GM11168 (cell line): ENCODE measurements around the gene PCNX1.
"Not testable (repeated sequence)": the region's sequence is repeated elsewhere in the genome, so short reads cannot be mapped to it uniquely, and the experiment has no call there.

Experiments
- in situ Hi-C: fragments of 300-500 bp; cut with MboI; formaldehyde crosslinking; loops from one replicate; pipeline ENCODE4 v1.12.0; 2022; ENCODE audit warnings: low sequenced_read_pairs; ENCODE audit not compliant: unreplicated experiment

Gene PCNX1

GRCh38 chr14:71001742-71002141 lies 94.5 kb downstream of the PCNX1 start:
- in situ Hi-C loops: no loop called here

DNA sequence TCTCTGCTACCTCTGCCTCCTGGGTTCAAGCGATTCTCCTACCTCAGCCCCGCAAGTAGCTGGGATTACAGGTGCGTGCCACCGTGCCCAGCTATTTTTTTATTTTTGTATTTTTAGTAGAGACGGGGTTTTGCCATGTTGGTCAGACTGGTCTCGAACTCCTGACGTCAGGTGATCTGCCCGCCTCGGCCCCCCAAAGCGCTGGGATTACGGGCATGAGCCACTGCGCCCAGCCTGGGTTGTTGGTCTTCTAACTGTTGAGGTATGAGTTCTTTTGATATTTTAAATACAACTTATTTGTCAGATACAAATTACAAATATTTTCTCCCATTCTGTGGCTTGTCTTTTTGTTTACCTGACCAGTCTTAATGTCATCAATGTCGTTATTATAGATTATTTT lies 95.9 kb downstream of the PCNX1 start:
- in situ Hi-C loops: no loop called here

- in situ Hi-C loops: no loop called here
Observed at GRCh38 chr14:71004481-71004880, 97.2 kb downstream of the PCNX1 start.

DNA sequence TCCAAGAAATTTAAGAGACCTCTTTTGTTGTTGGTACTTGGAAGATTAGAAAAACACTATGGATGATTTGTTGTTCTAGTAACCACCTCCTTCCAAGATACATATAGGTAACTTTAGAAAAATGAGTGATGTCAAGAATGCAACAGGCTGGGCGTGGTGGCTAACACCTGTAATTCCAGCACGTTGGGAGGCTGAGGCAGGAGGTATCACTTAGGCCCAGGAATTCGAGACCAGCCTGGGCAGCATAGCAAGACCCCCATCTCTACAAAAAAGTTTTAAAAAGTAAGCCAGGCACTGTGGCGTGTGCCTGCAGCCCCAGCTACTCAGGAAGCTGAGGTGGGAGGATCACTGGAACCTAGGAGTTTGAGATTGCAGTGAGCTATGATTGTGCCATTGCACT lies 97.8 kb downstream of the PCNX1 start:
- in situ Hi-C loops: no loop called here

- in situ Hi-C loops: no loop called here
Observed at GRCh38 chr14:71006200-71006563, 98.9 kb downstream of the PCNX1 start.

- in situ Hi-C loops: no loop called here
Observed at GRCh38 chr14:71011479-71011878, 104.2 kb downstream of the PCNX1 start.

- in situ Hi-C loops: no loop called here
Observed at GRCh38 chr14:71012888-71013287, 105.6 kb downstream of the PCNX1 start.

DNA sequence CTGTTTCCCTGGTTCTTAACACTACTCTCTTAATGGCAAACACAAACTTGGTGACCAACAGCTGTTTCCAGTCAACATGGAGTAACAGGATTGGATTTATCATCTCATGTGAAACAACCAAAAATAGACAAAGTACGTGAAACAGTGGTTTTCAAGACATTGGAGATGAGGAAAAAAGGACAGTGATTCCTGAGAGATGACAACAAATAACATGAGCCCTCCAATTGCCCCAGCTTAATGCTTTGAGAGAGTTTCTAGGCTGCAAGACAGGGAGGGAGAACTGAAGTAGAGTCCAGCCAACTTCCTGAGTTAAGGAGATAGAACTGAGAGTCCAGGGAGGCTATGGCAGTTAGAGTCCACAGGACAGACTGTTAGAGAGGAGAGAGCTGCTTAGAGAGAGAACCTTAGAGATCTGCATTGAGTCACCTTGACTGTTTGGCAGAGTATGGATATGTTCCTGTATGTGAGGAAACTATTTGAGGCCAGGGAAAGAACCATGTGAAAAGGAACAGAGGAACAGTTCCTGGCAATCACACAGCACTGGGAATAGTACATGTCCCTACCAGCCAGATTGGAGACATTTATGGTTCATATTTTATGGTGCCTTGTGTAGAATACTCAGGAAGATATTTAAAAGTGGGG lies 106.4 kb downstream of the PCNX1 start:
- in situ Hi-C loops: no loop called here

DNA sequence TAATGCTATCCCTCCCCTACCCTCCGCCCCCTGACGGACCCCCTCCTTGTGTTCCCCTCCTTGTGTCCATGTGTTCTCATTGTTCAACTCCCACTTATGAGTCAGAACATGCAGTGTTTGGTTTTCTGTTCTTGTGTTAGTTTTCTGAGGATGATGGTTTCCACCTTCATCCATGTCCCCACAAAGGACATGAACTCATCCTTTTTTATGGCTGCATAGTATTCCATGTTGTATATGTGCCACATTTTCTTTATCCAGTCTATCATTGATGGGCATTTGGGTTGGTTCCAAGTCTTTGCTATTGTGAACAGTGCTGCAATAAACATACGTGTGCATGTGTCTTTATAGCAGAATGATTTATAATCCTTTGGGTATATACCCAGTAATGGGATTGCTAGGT lies 112.7 kb downstream of the PCNX1 start:
- in situ Hi-C loops: not testable (repeated sequence)

DNA sequence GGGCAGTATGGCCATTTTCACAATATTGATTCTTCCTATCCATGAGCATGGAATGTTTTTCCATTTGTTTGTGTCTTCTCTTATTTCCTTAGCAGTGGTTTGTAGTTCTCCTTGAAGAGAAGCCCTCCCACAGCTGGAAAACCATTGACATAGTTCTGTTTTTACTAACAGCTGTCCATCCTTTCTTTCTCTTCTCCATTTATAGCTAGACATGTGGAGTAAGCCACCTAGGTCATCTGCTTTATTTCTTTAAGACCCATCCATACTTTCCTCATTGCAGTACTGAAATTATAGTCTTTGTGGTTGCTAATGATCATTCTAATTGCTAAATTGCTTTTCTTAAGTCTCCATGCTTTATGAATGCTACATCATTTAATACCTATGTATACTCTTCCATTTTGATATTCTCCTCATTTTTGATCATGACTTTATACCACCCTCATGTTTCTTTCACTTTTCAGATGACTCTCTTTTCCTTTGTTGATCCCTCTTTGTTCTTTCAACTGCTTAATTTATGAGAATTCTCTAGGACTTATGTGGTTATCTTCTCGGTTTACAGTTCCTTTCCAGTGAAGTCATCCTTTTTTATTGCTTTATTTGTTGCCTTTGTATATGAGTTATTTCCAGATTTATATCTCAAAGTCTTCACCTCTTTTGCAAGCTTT lies 114.2 kb downstream of the PCNX1 start:
- in situ Hi-C loops: no loop called here

DNA sequence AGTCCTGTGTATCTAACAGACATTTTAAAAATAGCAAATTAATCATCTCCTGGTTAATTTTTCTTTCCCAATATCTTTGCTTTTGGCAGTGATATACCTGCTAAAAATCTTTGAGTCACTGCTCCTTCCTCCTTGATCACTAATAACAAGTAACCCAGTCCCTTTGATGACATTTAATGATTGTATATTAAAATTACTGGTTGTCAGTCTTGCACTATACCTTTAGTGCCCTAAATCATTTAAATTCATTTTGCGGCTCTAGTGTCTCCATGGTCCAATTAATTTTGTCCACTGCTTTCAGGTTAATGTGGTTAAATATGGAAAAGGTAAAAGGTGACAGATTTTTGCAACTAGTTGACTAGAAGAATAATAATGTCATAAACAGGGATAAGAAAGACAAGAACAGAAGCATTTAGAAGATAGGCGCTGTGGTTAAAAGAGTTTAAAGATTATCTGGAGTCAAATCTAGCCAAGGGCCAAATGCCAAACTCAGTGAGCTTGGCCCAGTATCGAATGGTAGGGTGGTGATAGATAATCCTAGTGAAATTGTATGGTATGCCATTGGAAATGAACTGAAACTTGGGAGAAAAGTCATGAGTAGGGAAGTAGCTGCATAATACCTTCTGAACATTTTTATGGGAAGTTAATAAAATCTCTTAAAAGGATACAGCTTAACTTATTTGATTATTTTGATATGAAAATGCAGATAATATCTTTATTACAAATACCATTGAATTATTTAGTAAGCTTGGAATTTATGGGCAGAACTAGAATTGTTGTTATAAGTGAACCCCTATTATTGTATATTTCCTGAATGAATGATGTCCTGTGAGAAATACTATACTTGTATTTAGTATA lies 115.0 kb downstream of the PCNX1 start:
- in situ Hi-C loops: no loop called here

DNA sequence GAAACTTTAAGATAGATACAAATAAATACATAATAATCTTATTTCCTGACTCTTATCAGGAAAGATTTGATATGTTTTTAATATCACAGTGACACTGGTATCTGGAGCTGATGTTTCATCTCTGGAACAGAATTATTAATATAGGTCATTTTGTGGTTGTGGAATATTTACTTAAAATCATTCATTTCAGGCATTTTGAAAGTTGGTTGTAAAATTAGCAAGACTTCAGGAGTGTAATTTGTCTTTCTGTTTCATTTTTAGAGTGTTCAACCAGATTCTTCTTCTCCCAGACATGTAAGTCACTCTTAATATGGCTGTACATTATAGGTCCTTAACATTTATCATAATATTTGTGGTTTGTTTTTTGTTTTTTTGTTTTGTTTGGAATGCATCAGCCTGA lies 115.7 kb downstream of the PCNX1 start:
- in situ Hi-C loops: no loop called here

- in situ Hi-C loops: no loop called here
Observed at GRCh38 chr14:71029236-71029781, 122.0 kb downstream of the PCNX1 start.

GRCh38 chr14:71031000-71031399 lies 123.7 kb downstream of the PCNX1 start:
- in situ Hi-C loops: no loop called here

DNA sequence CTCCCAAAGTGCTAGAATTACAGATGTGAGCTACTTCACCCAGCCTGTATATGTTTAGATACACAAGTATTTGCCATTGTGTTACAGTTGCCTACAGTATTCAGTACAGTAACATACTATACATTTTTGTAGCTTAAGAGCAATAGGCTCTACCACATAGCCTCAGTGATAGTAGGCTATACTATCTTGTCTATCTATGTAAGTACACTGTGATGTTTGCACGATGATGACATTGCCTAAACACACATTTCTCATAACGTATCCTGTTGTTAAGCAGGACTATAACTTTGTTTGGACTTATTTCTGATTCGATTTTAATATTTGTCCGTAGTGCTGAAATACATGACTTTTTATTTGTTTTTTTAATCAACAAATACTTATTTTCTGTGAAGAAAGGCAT lies 129.2 kb downstream of the PCNX1 start:
- in situ Hi-C loops: no loop called here

DNA sequence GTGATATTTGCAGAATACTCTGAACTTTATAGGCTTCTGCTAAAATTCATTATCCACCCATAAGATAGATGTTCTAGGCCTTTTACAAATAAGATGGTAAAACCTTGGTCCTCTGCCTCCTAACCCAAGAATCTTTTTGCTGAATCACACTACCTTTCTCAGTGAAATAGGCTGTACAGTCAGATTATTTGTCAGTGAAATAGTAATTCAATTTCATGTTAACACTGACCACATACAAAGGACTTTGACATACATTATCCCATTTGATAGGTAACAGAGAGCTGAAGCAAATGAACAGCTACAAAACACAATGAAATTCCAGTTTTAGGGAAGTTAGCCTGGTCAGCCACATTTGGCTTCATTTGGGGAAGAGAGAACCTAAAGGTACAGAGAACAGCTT lies 141.1 kb downstream of the PCNX1 start:
- in situ Hi-C loops: no loop called here

DNA sequence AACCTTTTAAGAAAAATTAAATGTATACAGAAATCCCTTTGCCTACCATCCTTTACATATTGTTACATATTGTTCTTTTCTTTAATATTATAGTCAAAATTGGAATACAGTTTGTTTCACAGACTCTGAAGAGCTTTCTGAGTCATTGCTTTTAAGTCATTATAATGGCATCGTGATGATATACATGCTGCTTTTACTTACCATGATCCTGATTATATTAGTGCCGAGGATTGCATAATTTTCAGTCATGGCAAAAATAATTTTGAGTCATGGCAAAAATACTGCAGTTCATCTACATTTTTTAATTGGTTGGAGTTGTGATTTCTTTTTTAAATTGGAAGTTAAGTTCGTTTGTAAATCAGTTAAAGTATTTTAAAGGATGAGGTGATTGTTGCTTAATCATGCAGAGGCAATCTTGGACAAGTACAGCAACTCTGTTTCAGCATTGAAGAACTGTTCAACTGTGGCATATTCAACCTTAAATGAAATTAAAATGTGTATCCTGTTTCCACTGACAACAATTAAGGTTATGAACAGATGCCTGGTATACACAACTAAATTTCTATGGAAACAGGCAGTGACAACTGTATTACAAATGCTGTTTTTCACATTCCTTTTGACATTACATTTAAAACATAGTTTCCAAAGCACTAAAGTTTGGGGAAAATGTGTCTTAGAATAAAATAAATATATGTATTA lies 142.3 kb downstream of the PCNX1 start:
- in situ Hi-C loops: no loop called here

DNA sequence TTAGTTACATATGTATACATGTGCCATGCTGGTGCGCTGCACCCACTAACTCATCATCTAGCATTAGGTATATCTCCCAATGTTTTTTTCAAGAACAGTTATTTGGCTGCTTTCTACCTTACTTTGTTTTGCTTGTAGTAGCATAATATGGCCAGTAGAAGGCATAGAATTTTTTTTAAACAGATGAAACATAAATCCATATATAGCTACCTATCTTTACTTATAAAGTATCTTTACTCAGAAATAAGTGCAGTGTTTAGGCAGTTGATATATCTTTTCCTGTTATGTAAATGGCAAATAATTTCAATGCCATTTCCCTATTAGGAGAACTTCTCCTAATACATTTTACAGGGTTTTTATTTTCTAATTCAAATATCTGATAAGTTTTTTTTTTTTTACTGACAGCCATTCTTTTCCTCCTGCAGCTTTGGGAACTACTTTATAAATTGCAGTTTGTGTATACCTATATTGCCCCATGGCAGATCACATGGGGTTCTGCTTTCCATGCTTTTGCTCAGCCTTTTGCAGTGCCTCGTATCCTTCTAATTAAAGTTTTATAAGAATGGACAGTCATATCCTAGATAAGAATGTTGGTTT lies 143.1 kb downstream of the PCNX1 start:
- in situ Hi-C loops: no loop called here

GRCh38 chr14:71054706-71055105 lies 147.4 kb downstream of the PCNX1 start:
- in situ Hi-C loops: no loop called here

- in situ Hi-C loops: no loop called here
Observed at GRCh38 chr14:71056168-71056567, 148.9 kb downstream of the PCNX1 start.
